D721Med (cell line): ENCODE data around the gene CCSER2.

Source experiments
- DNase-seq: peaks from one replicate; pipeline ENCODE4 v3.0.0; 2011; ENCODE audit warnings: low spot score; ENCODE audit not compliant: insufficient read length
- FAIRE-seq: peaks from 2 replicates; lab custom pipeline; 2011; peaks lifted over from hg19 to GRCh38; lab: Jason Lieb, UNC
- TF ChIP-seq, protein P1 (sequence below): IDR thresholded peaks from 2 replicates; pipeline ENCODE4 v1.5.1; 2012; ENCODE audit warnings: mild to moderate bottlenecking, control low read depth; ENCODE audit not compliant: insufficient read depth; ENCODE audit errors: missing control alignments

Gene CCSER2

GRCh38 chr10:84477398-84478128 is 149.2 kb downstream of the CCSER2 start:
- FAIRE-seq = peak; percentile 32
- TF ChIP-seq, protein P1, sequence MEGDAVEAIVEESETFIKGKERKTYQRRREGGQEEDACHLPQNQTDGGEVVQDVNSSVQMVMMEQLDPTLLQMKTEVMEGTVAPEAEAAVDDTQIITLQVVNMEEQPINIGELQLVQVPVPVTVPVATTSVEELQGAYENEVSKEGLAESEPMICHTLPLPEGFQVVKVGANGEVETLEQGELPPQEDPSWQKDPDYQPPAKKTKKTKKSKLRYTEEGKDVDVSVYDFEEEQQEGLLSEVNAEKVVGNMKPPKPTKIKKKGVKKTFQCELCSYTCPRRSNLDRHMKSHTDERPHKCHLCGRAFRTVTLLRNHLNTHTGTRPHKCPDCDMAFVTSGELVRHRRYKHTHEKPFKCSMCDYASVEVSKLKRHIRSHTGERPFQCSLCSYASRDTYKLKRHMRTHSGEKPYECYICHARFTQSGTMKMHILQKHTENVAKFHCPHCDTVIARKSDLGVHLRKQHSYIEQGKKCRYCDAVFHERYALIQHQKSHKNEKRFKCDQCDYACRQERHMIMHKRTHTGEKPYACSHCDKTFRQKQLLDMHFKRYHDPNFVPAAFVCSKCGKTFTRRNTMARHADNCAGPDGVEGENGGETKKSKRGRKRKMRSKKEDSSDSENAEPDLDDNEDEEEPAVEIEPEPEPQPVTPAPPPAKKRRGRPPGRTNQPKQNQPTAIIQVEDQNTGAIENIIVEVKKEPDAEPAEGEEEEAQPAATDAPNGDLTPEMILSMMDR = no peak

GRCh38 chr10:84478151-84478550 is 149.8 kb downstream of the CCSER2 start:
- no peak for DNase-seq
- TF ChIP-seq, protein P1 = no peak
- no peak for FAIRE-seq

More at GRCh38 chr10:84477398-84478128, 149.2 kb downstream of the CCSER2 start:
- DNase-seq = no peak

DNA sequence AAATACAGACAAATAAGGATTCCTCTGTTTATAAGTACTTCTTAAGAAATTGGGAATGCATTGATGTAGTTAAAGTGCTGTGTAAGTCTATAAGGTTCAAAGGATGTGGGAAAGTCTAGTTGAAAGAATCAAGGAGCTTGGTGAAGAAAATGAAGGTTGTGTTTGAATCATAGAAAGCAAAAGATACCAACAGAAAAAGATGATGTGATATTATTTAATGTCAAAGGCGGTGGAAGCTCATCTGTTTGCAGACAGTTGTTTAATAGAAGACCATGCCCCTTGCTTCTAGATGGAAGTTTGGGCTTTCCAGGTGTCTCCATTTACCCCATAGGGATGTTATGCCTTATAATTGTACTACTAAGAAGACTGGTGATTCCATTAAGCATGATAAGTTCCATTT is 150.3 kb downstream of the CCSER2 start:
- DNase-seq (no peak), FAIRE-seq (no peak)
- TF ChIP-seq, protein P1 = no peak

GRCh38 chr10:84484541-84484940 is 156.2 kb downstream of the CCSER2 start:
- FAIRE-seq (no peak), DNase-seq (no peak)
- TF ChIP-seq, protein P1 = no peak

DNA sequence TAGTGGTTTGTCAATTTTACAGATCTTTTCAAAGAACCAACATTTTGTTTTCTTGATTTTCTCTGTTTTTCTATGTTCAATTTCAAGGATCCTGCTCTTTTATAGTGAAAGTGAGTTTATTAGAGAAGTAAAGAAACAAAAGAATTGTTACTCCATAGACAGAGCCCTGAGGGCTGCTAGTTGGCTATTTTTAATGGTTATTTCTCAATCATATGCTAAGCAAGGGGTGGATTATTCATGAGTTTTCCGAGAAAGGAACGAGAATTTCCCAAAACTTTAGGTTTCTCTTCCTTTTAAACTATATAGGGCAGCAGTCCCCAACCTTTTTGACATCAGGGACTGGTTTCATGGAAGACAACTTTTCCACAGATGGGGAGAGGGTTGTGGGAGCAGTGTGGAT is 165.0 kb downstream of the CCSER2 start:
- no peak for FAIRE-seq
- no peak for DNase-seq

DNA sequence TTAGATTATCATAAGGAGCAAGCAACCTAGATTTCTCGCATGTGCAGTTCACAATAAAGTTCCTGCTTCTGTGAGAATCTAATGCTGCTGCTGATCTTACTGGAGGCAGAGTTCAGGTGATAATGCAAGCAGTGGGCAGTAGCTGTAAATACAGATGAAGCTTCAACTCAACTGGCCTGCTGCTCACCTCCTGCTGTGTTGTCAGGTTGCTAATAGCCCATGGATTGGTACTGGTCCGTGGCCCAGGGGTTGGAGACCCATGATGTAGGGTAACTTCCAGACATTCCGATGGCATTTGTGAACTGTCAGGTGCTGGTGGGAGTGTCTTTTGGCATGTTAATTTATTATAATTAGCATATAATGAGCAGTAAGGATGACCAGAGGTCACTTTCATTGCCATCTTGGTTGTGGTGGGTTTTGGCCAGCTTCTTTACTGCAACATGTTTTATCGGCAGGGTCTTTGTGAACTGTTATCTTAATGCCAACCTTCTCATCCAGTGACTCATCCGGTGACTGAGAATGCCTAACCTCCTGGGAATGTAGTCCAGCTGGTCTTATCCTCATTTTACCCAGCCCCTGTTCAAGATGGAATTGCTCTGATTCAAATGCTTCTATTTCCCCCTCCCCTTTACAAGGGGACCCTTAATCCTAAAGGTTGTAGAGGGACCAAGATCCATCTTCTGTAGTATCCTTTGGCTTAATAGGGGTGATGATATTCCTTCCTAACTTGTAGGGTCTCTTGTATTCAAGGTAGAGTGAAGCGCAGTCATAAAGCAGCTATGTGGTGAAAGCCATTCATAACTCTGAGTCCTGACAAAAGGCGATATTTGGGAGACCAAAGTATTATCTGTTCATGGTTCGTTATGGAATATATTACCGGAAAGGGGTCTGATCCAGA is 165.8 kb downstream of the CCSER2 start:
- no peak for DNase-seq
- TF ChIP-seq, protein P1 = no peak
- no peak for FAIRE-seq

More for the DNA sequence above, 165.0 kb downstream of the CCSER2 start:
- TF ChIP-seq, protein P1 = no peak
